Endothelial cell of umbilical vein (primary cell): ENCODE data around the gene KBTBD8. TPM values are rescaled to one million over a fixed set of nuclear protein-coding genes. Genes with fewer than 3 reads are reported as not detected.

Experiments
- BruUV-seq: library from RNA; stranded (reverse); fragments of 400-500 nt; replicated peaks from 2 replicates; lab custom pipeline; 2021; lab: Mats Ljungman, UMichigan
- CTCF ChIA-PET: fragments of 300-600, 350-600 bp; sonication (Branson Sonifier 250); formaldehyde crosslinking; loops from one replicate; lab custom pipeline; 2021; ENCODE audit warnings: antibody characterized with exemption, inconsistent platforms; lab: Charles Lee
- POLR2A ChIA-PET: fragments of 300-600, 350-600 bp; sonication (Branson Sonifier 250); formaldehyde crosslinking; loops from one replicate; lab custom pipeline; 2021; ENCODE audit warnings: antibody characterized with exemption, inconsistent platforms; lab: Charles Lee
- DNase-seq: peaks from one replicate; pipeline ENCODE4 v3.0.0-alpha.2; 2011; ENCODE audit warnings: low read depth, low spot score
- FAIRE-seq: peaks from 2 replicates; lab custom pipeline; 2011; peaks lifted over from hg19 to GRCh38; lab: Jason Lieb, UNC
- H2AFZ ChIP-seq: 2 replicates; pipeline ENCODE4 v1.6.0; 2012; ENCODE audit warnings: low read depth, low read length, control low read depth, inconsistent platforms
- H3K27ac ChIP-seq: 2 replicates; pipeline ENCODE4 v1.5.1; 2011; ENCODE audit warnings: low read depth, mild to moderate bottlenecking, control low read depth, low read length, moderate library complexity; ENCODE audit not compliant: insufficient read depth
- H3K27me3 ChIP-seq, 2 experiments: 2 replicates each; pipeline versions ENCODE4 v1.6.0 to v1.6.1; 2011; ENCODE audit warnings: low read length in 2 of 2, mixed read lengths in 1 of 2; ENCODE audit not compliant: control insufficient read depth in 2 of 2, insufficient read depth in 2 of 2
- H3K36me3 ChIP-seq, 2 experiments: 2 replicates in 1 of 2; 3 replicates in 1 of 2; pipeline ENCODE4 v1.5.1; 2011; ENCODE audit warnings: low read length in 2 of 2, mild to moderate bottlenecking in 1 of 2, moderate library complexity in 1 of 2; ENCODE audit not compliant: control insufficient read depth in 2 of 2, insufficient read depth in 2 of 2; ENCODE audit errors: extremely low read depth in 1 of 2
- H3K4me1 ChIP-seq: 3 replicates; pipeline ENCODE4 v1.5.1; 2011; ENCODE audit warnings: mild to moderate bottlenecking, low read length; ENCODE audit not compliant: control insufficient read depth, insufficient read depth; ENCODE audit errors: extremely low read depth
- H3K4me2 ChIP-seq: 2 replicates; pipeline ENCODE4 v1.6.1; 2011; ENCODE audit warnings: low read length, control low read depth, mixed read lengths; ENCODE audit not compliant: insufficient read depth
- H3K4me3 ChIP-seq, 3 experiments: fragments of 200-600 bp in 1 of 3; sonication (generic), shearing (Covaris generic) in 1 of 3; replicated peaks in 1 of 3; 2 replicates each; pipeline ENCODE4 v1.5.1; 2011 to 2016; ENCODE audit warnings: control low read depth in 3 of 3, low read length in 3 of 3, mild to moderate bottlenecking in 2 of 3, inconsistent platforms in 1 of 3, low read depth in 1 of 3, moderate library complexity in 1 of 3; ENCODE audit not compliant: insufficient read depth in 1 of 3
- H3K79me2 ChIP-seq: 2 replicates; pipeline ENCODE4 v1.6.0; 2012; ENCODE audit warnings: low read length, inconsistent platforms; ENCODE audit not compliant: control insufficient read depth, insufficient read depth
- H3K9ac ChIP-seq: replicated peaks from 2 replicates; pipeline ENCODE3; 2011; ENCODE audit warnings: low read length, control low read depth; ENCODE audit not compliant: insufficient read depth; ENCODE audit errors: extremely low read depth
- H3K9me1 ChIP-seq: replicated peaks from 3 replicates; pipeline ENCODE4 v1.6.0; 2011; ENCODE audit warnings: mild to moderate bottlenecking, low read length; ENCODE audit not compliant: control insufficient read depth, insufficient read depth; ENCODE audit errors: extremely low read depth
- H3K9me3 ChIP-seq: replicated peaks from 2 replicates; pipeline ENCODE4 v1.5.1; 2012; ENCODE audit warnings: low read length, inconsistent platforms; ENCODE audit not compliant: control insufficient read depth, insufficient read depth
- H4K20me1 ChIP-seq: replicated peaks from 2 replicates; pipeline ENCODE3; 2011; ENCODE audit warnings: mild to moderate bottlenecking, low read length; ENCODE audit not compliant: control insufficient read depth, insufficient read depth; ENCODE audit errors: extremely low read depth
- CTCF ChIP-seq, 2 donors: IDR thresholded peaks; 1 replicate in 1 of 2; 2 replicates in 1 of 2; pipeline ENCODE4 v1.5.1; 2011; ENCODE audit warnings: low read length in 2 of 2, mild to moderate bottlenecking in 2 of 2, moderate library complexity in 2 of 2, control low read depth in 1 of 2, inconsistent platforms in 1 of 2, low read depth in 1 of 2; ENCODE audit not compliant: insufficient read depth in 1 of 2; ENCODE audit errors: extremely low read depth in 1 of 2
- EZH2 ChIP-seq: IDR thresholded peaks from 2 replicates; pipeline ENCODE4 v1.6.1; 2012; ENCODE audit warnings: borderline replicate concordance, low read depth, mild to moderate bottlenecking, moderate library complexity, low read length, inconsistent platforms; ENCODE audit not compliant: severe bottlenecking
- FOS ChIP-seq: IDR thresholded peaks from 2 replicates; pipeline ENCODE4 v1.6.1; 2011; ENCODE audit warnings: mild to moderate bottlenecking, low read length, moderate library complexity, borderline replicate concordance; ENCODE audit not compliant: insufficient read depth
- GATA2 ChIP-seq: IDR thresholded peaks from 2 replicates; pipeline ENCODE4 v1.7.0; 2011; ENCODE audit warnings: low read depth, mild to moderate bottlenecking, moderate library complexity, mixed read lengths, low read length; ENCODE audit not compliant: insufficient read length, insufficient read depth
- JUN ChIP-seq: IDR thresholded peaks from 2 replicates; pipeline ENCODE4 v1.6.1; 2011; ENCODE audit warnings: borderline replicate concordance, low read depth; ENCODE audit not compliant: insufficient read length, insufficient read depth
- MAX ChIP-seq: IDR thresholded peaks from 2 replicates; pipeline ENCODE4 v1.6.1; 2011; ENCODE audit not compliant: insufficient read depth, insufficient read length
- MYC ChIP-seq: IDR thresholded peaks from one replicate; pipeline ENCODE4 v1.6.1; 2011; ENCODE audit warnings: mild to moderate bottlenecking, low read depth, low read length
- POLR2A ChIP-seq: IDR thresholded peaks from 2 replicates; pipeline ENCODE4 v1.6.1; 2012; ENCODE audit warnings: low read depth, mild to moderate bottlenecking, control low read depth, low read length
- POLR2AphosphoS5 ChIP-seq: IDR thresholded peaks from 2 replicates; pipeline ENCODE4 v1.6.1; 2012; ENCODE audit warnings: low read depth, mild to moderate bottlenecking, control low read depth, low read length, moderate library complexity; ENCODE audit not compliant: insufficient read depth
- dilution Hi-C: fragments of 300-500 bp; cut with MboI; formaldehyde crosslinking; loops from one replicate; pipeline ENCODE4 v1.15.0; 2019; ENCODE audit warnings: low sequenced_read_pairs; ENCODE audit not compliant: extremely low pct_ligation_motif_present
- intact Hi-C: fragments of 100-400 bp; cut with micrococcal nuclease; formaldehyde crosslinking; loops from one replicate; pipeline ENCODE4 v1.10.0; 2022
- polyA plus RNA-seq, 4 experiments: library from polyadenylated mRNA; depleted of rRNA in 3 of 4; stranded (reverse) in 3 of 4; unstranded in 1 of 4; fragments of >200 nt; gene quantifications; 2 replicates each; pipeline versions ENCODE4 v1.2.1 to v1.2.3, GENCODE V29; 2011 to 2012; ENCODE audit warnings: missing spikeins in 1 of 4
- total RNA-seq: library from RNA; stranded (reverse); gene quantifications from 2 replicates; pipeline ENCODE4 v1.2.3, GENCODE V29; 2021

KBTBD8 gene
- total and polyA plus RNA-seq, 2 donors (not counting 3 experiments of a cell fraction or from before 2014, with no cell fraction given), result 0.26 to 1.1 TPM

- no TSS peak for BruUV-seq
- Histone ChIP-seq H3K79me2 (no peaks in the 10 kb centered on the region), H3K9me1 (no peaks in the 10 kb centered on the region), H3K9ac (no peak overlapping the region), H3K27ac (no peak overlapping the region), H3K4me1 (no peaks in the 10 kb centered on the region), H3K4me2 (no peak overlapping the region), H2AFZ (no peak overlapping the region), H3K27me3 (peaks cover 0 to 2% of the 10 kb centered on the region in 2 experiments), H3K36me3 (no peaks in the 10 kb centered on the region), H3K4me3 (no peak overlapping the region), H3K9me3 (no peaks in the 10 kb centered on the region), H4K20me1 (no peaks in the 10 kb centered on the region)
- dilution Hi-C loops (no loop called here), intact Hi-C loops (no loop called here)
- FAIRE-seq, result no peak
- TF ChIP-seq EZH2, result no peak
- no peak for TF ChIP-seq GATA2
- TF ChIP-seq MYC, result no peak
- TF ChIP-seq CTCF (IDR thresholded peaks at IDR 0.05; ENCODE audit: extremely low read depth in 1 of 2, insufficient read depth in 1 of 2, low read depth in 1 of 2, low read length in 2 of 2), result no peak
- no peak for TF ChIP-seq POLR2AphosphoS5
- no peak for TF ChIP-seq POLR2A
- TF ChIP-seq FOS, result no peak
- no peak for TF ChIP-seq MAX
- TF ChIP-seq JUN, result no peak
- ChIA-PET CTCF (interaction anchor here (1.2 to 1.7 kb wide), 5 partner anchors 8 to 75 kb away, joined by 3 to 8 read pairs (median 4); no protein-coding TSS in a partner anchor), POLR2A (no interaction called here)
- no peak for DNase-seq
These were observed 48.9 kb downstream of the KBTBD8 start for GRCh38 chr3:67047051-67047450.
